Measurements from ENCODE around the gene PTPN2.

PTPN2 gene

GRCh38 chr18:12852566-12853315 is 31.3 kb downstream of the PTPN2 start:
- Histone ChIP-seq H2AFZ (ENCODE audit: low read depth, low read length) (no peak overlapping the region), H3K4me1 (ENCODE audit: insufficient read depth, low read length) (peaks cover 26% of the 10 kb centered on the region), H3K27me3 (ENCODE audit: insufficient read depth, low read length, poor library complexity) (no peaks in the 10 kb centered on the region), H3K4me3 (ENCODE audit: low read depth in 1 of 2, low read length in 2 of 2) (no peak overlapping the region), H3K9me3 (ENCODE audit: insufficient read depth, low read length, severe bottlenecking) (no peaks in the 10 kb centered on the region), H3K36me3 (ENCODE audit: insufficient read depth, low read length) (peaks cover 60% of the 10 kb centered on the region), H4K20me1 (ENCODE audit: insufficient read depth, low read length) (no peaks in the 10 kb centered on the region), H3K4me2 (ENCODE audit: insufficient read depth, low read length) (no peak overlapping the region), H3K79me2 (ENCODE audit: insufficient read depth, low read length) (peaks cover 90% of the 10 kb centered on the region), H3K27ac (ENCODE audit: low read length) (peak overlapping the region; percentile 32), H3K9ac (ENCODE audit: low read depth, low read length) (no peak overlapping the region)
- no peak for DNase-seq
- ATAC-seq (ENCODE audit: insufficient read depth, low read depth), result no peak
- TF ChIP-seq, protein P1, sequence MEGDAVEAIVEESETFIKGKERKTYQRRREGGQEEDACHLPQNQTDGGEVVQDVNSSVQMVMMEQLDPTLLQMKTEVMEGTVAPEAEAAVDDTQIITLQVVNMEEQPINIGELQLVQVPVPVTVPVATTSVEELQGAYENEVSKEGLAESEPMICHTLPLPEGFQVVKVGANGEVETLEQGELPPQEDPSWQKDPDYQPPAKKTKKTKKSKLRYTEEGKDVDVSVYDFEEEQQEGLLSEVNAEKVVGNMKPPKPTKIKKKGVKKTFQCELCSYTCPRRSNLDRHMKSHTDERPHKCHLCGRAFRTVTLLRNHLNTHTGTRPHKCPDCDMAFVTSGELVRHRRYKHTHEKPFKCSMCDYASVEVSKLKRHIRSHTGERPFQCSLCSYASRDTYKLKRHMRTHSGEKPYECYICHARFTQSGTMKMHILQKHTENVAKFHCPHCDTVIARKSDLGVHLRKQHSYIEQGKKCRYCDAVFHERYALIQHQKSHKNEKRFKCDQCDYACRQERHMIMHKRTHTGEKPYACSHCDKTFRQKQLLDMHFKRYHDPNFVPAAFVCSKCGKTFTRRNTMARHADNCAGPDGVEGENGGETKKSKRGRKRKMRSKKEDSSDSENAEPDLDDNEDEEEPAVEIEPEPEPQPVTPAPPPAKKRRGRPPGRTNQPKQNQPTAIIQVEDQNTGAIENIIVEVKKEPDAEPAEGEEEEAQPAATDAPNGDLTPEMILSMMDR (IDR thresholded peaks at IDR 0.05; ENCODE audit: borderline replicate concordance, extremely low read depth, low read length, poor library complexity, severe bottlenecking), result no peak
- TF ChIP-seq EZH2 (IDR thresholded peaks at IDR 0.05; ENCODE audit: borderline replicate concordance, low read depth, low read length, severe bottlenecking), result no peak

DNA sequence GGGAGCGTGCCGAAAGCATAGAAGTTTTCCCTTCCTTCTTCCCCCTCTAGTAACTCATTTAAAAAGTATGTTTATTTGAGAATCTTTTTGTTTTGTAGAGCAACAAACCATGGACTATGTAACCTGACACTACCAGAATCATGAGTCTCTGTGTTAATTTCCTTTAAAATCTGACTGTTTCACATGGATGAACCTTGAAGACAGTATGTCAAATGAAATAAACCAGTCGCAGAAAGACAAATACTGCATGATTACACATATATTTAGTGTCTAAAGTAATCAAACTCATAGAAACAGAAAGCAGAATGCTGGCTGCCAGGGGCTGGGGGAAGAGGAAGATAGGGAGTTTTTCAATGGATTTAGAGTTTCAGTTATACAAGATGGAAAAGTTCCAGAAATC is 32.3 kb downstream of the PTPN2 start:
- peaks cover 63% of the 10 kb centered on the region for H3K36me3 ChIP-seq (ENCODE audit: insufficient read depth, low read length)
- ATAC-seq (ENCODE audit: insufficient read depth, low read depth), result no peak
- H2AFZ ChIP-seq (ENCODE audit: low read depth, low read length), result no peak overlapping the region
- H3K4me3 ChIP-seq (ENCODE audit: low read depth in 1 of 2, low read length in 2 of 2), result no peak overlapping the region
- TF ChIP-seq EZH2 (IDR thresholded peaks at IDR 0.05; ENCODE audit: borderline replicate concordance, low read depth, low read length, severe bottlenecking), result no peak
- TF ChIP-seq, protein P1 (IDR thresholded peaks at IDR 0.05; ENCODE audit: borderline replicate concordance, extremely low read depth, low read length, poor library complexity, severe bottlenecking), result no peak
- no peak overlapping the region for H3K9ac ChIP-seq (ENCODE audit: low read depth, low read length)
- H3K79me2 ChIP-seq (ENCODE audit: insufficient read depth, low read length), result peaks cover 95% of the 10 kb centered on the region
- no peaks in the 10 kb centered on the region for H4K20me1 ChIP-seq (ENCODE audit: insufficient read depth, low read length)
- peaks cover 21% of the 10 kb centered on the region for H3K4me1 ChIP-seq (ENCODE audit: insufficient read depth, low read length)
- no peak overlapping the region for H3K4me2 ChIP-seq (ENCODE audit: insufficient read depth, low read length)
- H3K9me3 ChIP-seq (ENCODE audit: insufficient read depth, low read length, severe bottlenecking), result no peaks in the 10 kb centered on the region
- H3K27ac ChIP-seq (ENCODE audit: low read length), result peak overlapping the region; percentile 16; the same call in 1 of the 2 replicates
- DNase-seq, result no peak
- H3K27me3 ChIP-seq (ENCODE audit: insufficient read depth, low read length, poor library complexity), result no peaks in the 10 kb centered on the region

- no peak overlapping the region for H3K4me2 ChIP-seq (ENCODE audit: insufficient read depth, low read length)
- DNase-seq, result no peak
- no peaks in the 10 kb centered on the region for H3K9me3 ChIP-seq (ENCODE audit: insufficient read depth, low read length, severe bottlenecking)
- H3K4me3 ChIP-seq (ENCODE audit: low read depth in 1 of 2, low read length in 2 of 2), result no peak overlapping the region
- peaks cover 95% of the 10 kb centered on the region for H3K79me2 ChIP-seq (ENCODE audit: insufficient read depth, low read length)
- H3K27me3 ChIP-seq (ENCODE audit: insufficient read depth, low read length, poor library complexity), result no peaks in the 10 kb centered on the region
- H3K27ac ChIP-seq (ENCODE audit: low read length), result no peak overlapping the region
- no peak for TF ChIP-seq EZH2 (IDR thresholded peaks at IDR 0.05; ENCODE audit: borderline replicate concordance, low read depth, low read length, severe bottlenecking)
- TF ChIP-seq, protein P1 (IDR thresholded peaks at IDR 0.05; ENCODE audit: borderline replicate concordance, extremely low read depth, low read length, poor library complexity, severe bottlenecking), result no peak
- no peaks in the 10 kb centered on the region for H4K20me1 ChIP-seq (ENCODE audit: insufficient read depth, low read length)
- H3K36me3 ChIP-seq (ENCODE audit: insufficient read depth, low read length), result peaks cover 56% of the 10 kb centered on the region
- no peak overlapping the region for H2AFZ ChIP-seq (ENCODE audit: low read depth, low read length)
- no peak for ATAC-seq (ENCODE audit: insufficient read depth, low read depth)
- H3K4me1 ChIP-seq (ENCODE audit: insufficient read depth, low read length), result peaks cover 28% of the 10 kb centered on the region
- no peak overlapping the region for H3K9ac ChIP-seq (ENCODE audit: low read depth, low read length)
Observed at GRCh38 chr18:12849548-12849947, 34.5 kb downstream of the PTPN2 start.
